A673 (cell line): ENCODE data around the gene EDDM13.

Source experiments
- EZH2 ChIP-seq: fragments of 200-600 bp; sonication (generic); IDR thresholded peaks from 2 replicates; pipeline ENCODE4 v1.6.1; 2017; ENCODE audit warnings: borderline replicate concordance, low read depth, mild to moderate bottlenecking, mixed read lengths, antibody characterized with exemption, low read length; ENCODE audit not compliant: poor library complexity, severe bottlenecking
- TF ChIP-seq, protein P1 (sequence below): fragments of 300-800, 200-600 bp; sonication (generic); conservative IDR thresholded peaks from 2 replicates; pipeline ENCODE4 v1.5.1; 2017; ENCODE audit warnings: low read depth, mild to moderate bottlenecking, antibody characterized with exemption, low read length, moderate library complexity, mixed read lengths

DNA sequence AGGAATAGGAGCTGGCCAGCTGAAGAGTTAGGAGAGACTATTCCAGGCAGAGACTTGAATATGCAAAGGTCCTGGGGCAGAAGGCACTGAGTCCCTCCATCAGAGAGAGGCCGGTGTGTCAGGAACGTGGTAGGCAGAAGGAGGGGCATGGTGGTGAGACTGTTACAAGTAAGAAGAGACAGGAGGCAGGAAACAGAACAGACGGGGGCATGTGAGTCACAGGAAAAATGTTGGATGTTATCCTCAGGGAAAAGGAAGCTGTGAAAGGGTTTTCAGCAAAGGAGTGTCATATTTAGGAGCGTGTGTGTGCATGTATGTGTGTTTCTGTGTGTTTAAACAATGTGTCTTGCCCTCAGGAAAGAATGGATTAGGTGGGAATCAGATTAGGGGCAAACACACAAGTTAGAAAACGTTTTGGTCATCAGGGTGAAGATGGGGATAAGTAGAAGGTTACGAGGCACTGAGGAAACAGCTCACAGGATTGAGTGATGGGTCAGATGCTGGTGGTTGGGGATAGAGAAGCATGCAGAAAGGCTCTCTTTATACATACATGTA, 1.1 kb downstream of the EDDM13 start:
- TF ChIP-seq, protein P1, sequence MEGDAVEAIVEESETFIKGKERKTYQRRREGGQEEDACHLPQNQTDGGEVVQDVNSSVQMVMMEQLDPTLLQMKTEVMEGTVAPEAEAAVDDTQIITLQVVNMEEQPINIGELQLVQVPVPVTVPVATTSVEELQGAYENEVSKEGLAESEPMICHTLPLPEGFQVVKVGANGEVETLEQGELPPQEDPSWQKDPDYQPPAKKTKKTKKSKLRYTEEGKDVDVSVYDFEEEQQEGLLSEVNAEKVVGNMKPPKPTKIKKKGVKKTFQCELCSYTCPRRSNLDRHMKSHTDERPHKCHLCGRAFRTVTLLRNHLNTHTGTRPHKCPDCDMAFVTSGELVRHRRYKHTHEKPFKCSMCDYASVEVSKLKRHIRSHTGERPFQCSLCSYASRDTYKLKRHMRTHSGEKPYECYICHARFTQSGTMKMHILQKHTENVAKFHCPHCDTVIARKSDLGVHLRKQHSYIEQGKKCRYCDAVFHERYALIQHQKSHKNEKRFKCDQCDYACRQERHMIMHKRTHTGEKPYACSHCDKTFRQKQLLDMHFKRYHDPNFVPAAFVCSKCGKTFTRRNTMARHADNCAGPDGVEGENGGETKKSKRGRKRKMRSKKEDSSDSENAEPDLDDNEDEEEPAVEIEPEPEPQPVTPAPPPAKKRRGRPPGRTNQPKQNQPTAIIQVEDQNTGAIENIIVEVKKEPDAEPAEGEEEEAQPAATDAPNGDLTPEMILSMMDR: no peak
- no peak for TF ChIP-seq EZH2
